ENCODE data around the gene SPC24. TPM values are rescaled to one million over a fixed set of nuclear protein-coding genes. Genes with fewer than 3 reads are reported as not detected.
"Not testable (repeated sequence)": the region's sequence is repeated elsewhere in the genome, so short reads cannot be mapped to it uniquely, and the experiment has no call there.

Gene SPC24
- total RNA-seq, 1 donor from 2014 or later: 3.9 TPM

- Histone ChIP-seq H3K27ac (replicated peaks) (peak overlapping the region; percentile 95), H3K9me3 (replicated peaks) (no peaks in the 10 kb centered on the region), H3K36me3 (peaks cover 65% of the 10 kb centered on the region), H3K4me3 (peak overlapping the region; percentile 84), H3K4me1 (peaks cover 100% of the 10 kb centered on the region), H3K27me3 (ENCODE audit: low read depth) (no peaks in the 10 kb centered on the region)
- TF ChIP-seq, protein P1, sequence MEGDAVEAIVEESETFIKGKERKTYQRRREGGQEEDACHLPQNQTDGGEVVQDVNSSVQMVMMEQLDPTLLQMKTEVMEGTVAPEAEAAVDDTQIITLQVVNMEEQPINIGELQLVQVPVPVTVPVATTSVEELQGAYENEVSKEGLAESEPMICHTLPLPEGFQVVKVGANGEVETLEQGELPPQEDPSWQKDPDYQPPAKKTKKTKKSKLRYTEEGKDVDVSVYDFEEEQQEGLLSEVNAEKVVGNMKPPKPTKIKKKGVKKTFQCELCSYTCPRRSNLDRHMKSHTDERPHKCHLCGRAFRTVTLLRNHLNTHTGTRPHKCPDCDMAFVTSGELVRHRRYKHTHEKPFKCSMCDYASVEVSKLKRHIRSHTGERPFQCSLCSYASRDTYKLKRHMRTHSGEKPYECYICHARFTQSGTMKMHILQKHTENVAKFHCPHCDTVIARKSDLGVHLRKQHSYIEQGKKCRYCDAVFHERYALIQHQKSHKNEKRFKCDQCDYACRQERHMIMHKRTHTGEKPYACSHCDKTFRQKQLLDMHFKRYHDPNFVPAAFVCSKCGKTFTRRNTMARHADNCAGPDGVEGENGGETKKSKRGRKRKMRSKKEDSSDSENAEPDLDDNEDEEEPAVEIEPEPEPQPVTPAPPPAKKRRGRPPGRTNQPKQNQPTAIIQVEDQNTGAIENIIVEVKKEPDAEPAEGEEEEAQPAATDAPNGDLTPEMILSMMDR (IDR thresholded peaks at IDR 0.05; ENCODE audit: borderline replicate concordance): no peak
- intact Hi-C loops (cut with micrococcal nuclease): no loop called here
- no peak for DNase-seq
Measured at GRCh38 chr19:11190501-11190900, 34.9 kb upstream of the SPC24 start.

GRCh38 chr19:11187441-11187840, 31.9 kb upstream of the SPC24 start:
- Histone ChIP-seq H3K4me3 (no peak overlapping the region), H3K27ac (replicated peaks) (peak overlapping the region; percentile 95), H3K9me3 (replicated peaks) (no peaks in the 10 kb centered on the region), H3K36me3 (peaks cover 75% of the 10 kb centered on the region), H3K4me1 (peaks cover 89% of the 10 kb centered on the region), H3K27me3 (ENCODE audit: low read depth) (no peaks in the 10 kb centered on the region)
- DNase-seq: no peak
- TF ChIP-seq, protein P1 (IDR thresholded peaks at IDR 0.05; ENCODE audit: borderline replicate concordance): no peak
- intact Hi-C loops (cut with micrococcal nuclease): no loop called here

DNA sequence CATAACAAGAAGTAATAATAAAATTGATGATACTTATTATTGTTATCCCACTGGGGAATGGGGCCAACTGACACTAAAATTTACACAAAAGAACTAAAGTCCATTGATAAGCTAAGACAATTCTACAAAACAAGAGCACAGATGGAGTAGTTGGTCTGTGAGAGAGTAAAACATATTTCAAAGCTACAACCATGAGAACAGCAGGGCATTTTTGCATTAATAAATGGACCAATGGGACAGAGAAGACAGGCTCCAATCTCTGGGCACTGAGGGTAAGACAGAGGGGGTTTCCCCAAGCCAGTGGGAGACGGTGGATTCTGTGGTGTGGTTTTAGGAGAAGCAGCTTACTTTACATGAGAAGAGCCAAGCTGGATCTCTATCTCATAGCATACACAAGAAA, 27.4 kb upstream of the SPC24 start:
- Histone ChIP-seq H3K4me3 (no peak overlapping the region), H3K36me3 (peaks cover 72% of the 10 kb centered on the region), H3K27me3 (ENCODE audit: low read depth) (no peaks in the 10 kb centered on the region), H3K4me1 (peaks cover 70% of the 10 kb centered on the region), H3K27ac (replicated peaks) (peak overlapping the region; percentile 95), H3K9me3 (replicated peaks) (no peaks in the 10 kb centered on the region)
- TF ChIP-seq, protein P1 (IDR thresholded peaks at IDR 0.05; ENCODE audit: borderline replicate concordance): no peak
- no peak for DNase-seq
- intact Hi-C loops (cut with micrococcal nuclease): no loop called here

DNA sequence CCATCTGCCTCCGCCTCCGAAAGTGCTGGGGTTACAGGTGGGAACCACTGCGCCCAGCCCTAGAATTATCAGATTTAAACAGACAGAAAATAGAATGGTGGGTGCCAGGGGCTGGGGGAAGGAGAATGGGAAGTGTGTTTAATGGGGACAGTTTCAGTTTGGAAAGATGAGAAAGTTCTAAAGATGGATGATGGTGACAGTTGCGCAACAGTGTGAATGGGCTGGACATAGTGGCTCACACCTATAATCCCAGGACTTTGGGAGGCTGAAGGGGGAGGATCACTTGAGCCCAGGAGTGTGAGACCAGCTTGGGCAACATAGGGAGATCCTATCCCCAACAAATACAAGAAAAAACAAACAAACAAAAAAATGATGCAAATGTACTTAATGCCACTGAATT, 25.9 kb upstream of the SPC24 start:
- H3K4me1 ChIP-seq: peaks cover 55% of the 10 kb centered on the region

GRCh38 chr19:11180975-11181374, 25.4 kb upstream of the SPC24 start:
- H3K9me3 ChIP-seq (replicated peaks); DNase-seq; H3K27me3 ChIP-seq (ENCODE audit: low read depth); intact Hi-C loops (cut with micrococcal nuclease); H3K4me3 ChIP-seq: not testable (repeated sequence)
- peaks cover 72% of the 10 kb centered on the region for H3K36me3 ChIP-seq
- peak overlapping the region; percentile 66 for H3K27ac ChIP-seq (replicated peaks)
- H3K4me1 ChIP-seq: peaks cover 50% of the 10 kb centered on the region

More for the DNA sequence above, 25.9 kb upstream of the SPC24 start:
- peak overlapping the region; percentile 66 for H3K27ac ChIP-seq (replicated peaks)
- H3K4me3 ChIP-seq: no peak overlapping the region
- H3K9me3 ChIP-seq (replicated peaks): no peaks in the 10 kb centered on the region
- H3K27me3 ChIP-seq (ENCODE audit: low read depth): no peaks in the 10 kb centered on the region
- peaks cover 72% of the 10 kb centered on the region for H3K36me3 ChIP-seq
- intact Hi-C loops (cut with micrococcal nuclease): no loop called here
- DNase-seq: no peak
- TF ChIP-seq, protein P1 (IDR thresholded peaks at IDR 0.05; ENCODE audit: borderline replicate concordance): no peak

DNA sequence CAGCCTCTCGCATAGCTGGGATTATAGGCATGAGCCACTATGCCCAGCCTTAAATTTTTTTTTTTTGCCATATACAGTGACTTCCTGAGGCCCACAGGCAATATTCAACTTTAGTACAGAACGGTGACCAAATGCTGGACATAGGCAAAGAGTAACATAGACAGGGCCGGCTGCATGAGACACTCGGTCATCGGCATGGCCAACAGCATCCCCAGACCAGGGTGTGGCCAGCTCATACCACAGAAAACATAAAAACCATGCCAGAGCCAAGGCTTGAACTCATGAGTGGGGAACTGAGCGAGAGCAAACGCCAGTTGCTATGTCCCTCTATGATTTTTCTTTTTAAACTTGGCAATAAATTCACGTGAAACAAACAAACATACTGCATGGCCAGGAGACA, 24.8 kb upstream of the SPC24 start:
- intact Hi-C loops (cut with micrococcal nuclease): no loop called here
- peaks cover 72% of the 10 kb centered on the region for H3K36me3 ChIP-seq
- H3K4me3 ChIP-seq: no peak overlapping the region
- H3K4me1 ChIP-seq: peaks cover 44% of the 10 kb centered on the region
- H3K9me3 ChIP-seq (replicated peaks): no peaks in the 10 kb centered on the region
- no peaks in the 10 kb centered on the region for H3K27me3 ChIP-seq (ENCODE audit: low read depth)
- no peak for DNase-seq
- TF ChIP-seq, protein P1 (IDR thresholded peaks at IDR 0.05; ENCODE audit: borderline replicate concordance): no peak
- H3K27ac ChIP-seq (replicated peaks): peak overlapping the region; percentile 66
